Omental fat pad (tissue), 4 donors: ENCODE results near the gene MYO18B. TPM values are rescaled to one million over a fixed set of nuclear protein-coding genes. Genes with fewer than 3 reads are reported as not detected.

ENCODE experiments used
- ATAC-seq: fragments of 150-250 bp; one replicate; pipeline ENCODE4 v1.9.1; 2016; ENCODE audit warnings: mild to moderate bottlenecking, moderate library complexity; ENCODE audit not compliant: low FRiP score
- DNase-seq: peaks from one replicate; pipeline ENCODE4 v3.0.0-alpha.2; 2019; ENCODE audit warnings: low spot score
- CTCF ChIP-seq, 3 donors: fragments of 450-650 bp; IDR thresholded peaks; one replicate each; pipeline ENCODE4 v1.5.1; 2016 to 2017; ENCODE audit warnings: antibody characterized with exemption in 3 of 3, mild to moderate bottlenecking in 3 of 3, moderate library complexity in 2 of 3
- total RNA-seq, 4 donors: library from RNA; depleted of rRNA; stranded (reverse); fragments of >200 nt; gene quantifications; one replicate each; pipeline ENCODE4 v1.1.0, GENCODE V29; 2016

Gene MYO18B
- total RNA-seq, 4 donors from 2014 or later, result under 0.01 TPM; not detected in 2

- ATAC-seq (no peak), DNase-seq (no peak)
- TF ChIP-seq CTCF (IDR thresholded peaks at IDR 0.05), result no peak
These were observed 74.6 kb downstream of the MYO18B start for GRCh38 chr22:25816522-25817059.

DNA sequence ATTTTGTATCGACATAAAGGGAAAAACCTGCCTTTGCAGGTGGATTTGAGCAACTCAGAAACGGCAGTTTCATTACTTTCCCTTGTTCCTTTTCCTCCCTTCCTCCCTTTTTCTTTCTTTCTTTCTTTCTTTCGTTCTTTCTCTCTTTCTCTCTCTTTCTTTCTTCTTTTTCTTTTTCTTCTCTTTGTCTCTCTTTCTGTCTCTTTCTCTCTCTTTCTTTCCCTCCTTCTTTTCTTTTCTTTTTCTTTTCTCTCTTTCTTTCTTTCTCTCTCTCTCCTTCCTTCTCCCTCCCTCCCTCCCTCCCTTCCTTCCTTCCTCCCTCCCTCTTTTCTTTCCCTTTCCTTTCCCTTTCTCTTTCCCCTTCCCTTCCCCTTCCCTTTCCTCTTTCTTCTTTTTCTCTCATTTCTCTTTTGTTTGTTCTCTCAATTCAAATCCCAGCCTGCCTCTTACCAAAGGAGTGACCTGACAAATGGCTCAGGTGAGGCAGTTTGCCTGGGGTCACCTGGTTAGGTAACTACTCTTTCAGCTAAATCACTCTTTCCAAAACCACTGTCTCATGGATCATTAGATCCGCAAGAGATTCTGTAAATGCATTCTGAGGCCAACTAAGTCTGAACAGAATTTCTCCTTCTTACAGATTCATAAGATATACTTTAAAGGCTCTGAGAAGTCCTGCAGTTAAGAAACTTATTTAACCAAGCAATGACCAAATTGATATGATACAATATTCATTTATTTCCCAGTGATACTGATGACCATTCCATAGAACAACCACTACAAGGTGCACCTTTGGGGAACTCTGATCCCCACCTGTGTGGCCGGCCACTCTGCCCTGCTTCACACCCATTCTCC lies 75.3 kb downstream of the MYO18B start:
- no peak for DNase-seq
- ATAC-seq, result no peak
- no peak for TF ChIP-seq CTCF (IDR thresholded peaks at IDR 0.05)

GRCh38 chr22:25818541-25818940 lies 76.6 kb downstream of the MYO18B start:
- no peak for ATAC-seq
- no peak for TF ChIP-seq CTCF (IDR thresholded peaks at IDR 0.05)

GRCh38 chr22:25822344-25822743 lies 80.4 kb downstream of the MYO18B start:
- no peak for DNase-seq
- ATAC-seq, result no peak
- no peak for TF ChIP-seq CTCF (IDR thresholded peaks at IDR 0.05)

More at GRCh38 chr22:25818541-25818940, 76.6 kb downstream of the MYO18B start:
- no peak for DNase-seq

GRCh38 chr22:25823276-25823675 lies 81.3 kb downstream of the MYO18B start:
- TF ChIP-seq CTCF (IDR thresholded peaks at IDR 0.05), result no peak
- ATAC-seq, result no peak
- no peak for DNase-seq

- no peak for TF ChIP-seq CTCF (IDR thresholded peaks at IDR 0.05)
- DNase-seq (no peak), ATAC-seq (no peak)
These were observed 82.9 kb downstream of the MYO18B start for GRCh38 chr22:25824828-25825423.
